Amygdala (tissue), 56 donors: ENCODE measurements around the gene TALDO1.

Experiments used
- DNase-seq, 56 donors: peaks; one replicate each; lab custom pipeline; 2025; lab: John Stamatoyannopoulos, UW

Gene TALDO1

DNA sequence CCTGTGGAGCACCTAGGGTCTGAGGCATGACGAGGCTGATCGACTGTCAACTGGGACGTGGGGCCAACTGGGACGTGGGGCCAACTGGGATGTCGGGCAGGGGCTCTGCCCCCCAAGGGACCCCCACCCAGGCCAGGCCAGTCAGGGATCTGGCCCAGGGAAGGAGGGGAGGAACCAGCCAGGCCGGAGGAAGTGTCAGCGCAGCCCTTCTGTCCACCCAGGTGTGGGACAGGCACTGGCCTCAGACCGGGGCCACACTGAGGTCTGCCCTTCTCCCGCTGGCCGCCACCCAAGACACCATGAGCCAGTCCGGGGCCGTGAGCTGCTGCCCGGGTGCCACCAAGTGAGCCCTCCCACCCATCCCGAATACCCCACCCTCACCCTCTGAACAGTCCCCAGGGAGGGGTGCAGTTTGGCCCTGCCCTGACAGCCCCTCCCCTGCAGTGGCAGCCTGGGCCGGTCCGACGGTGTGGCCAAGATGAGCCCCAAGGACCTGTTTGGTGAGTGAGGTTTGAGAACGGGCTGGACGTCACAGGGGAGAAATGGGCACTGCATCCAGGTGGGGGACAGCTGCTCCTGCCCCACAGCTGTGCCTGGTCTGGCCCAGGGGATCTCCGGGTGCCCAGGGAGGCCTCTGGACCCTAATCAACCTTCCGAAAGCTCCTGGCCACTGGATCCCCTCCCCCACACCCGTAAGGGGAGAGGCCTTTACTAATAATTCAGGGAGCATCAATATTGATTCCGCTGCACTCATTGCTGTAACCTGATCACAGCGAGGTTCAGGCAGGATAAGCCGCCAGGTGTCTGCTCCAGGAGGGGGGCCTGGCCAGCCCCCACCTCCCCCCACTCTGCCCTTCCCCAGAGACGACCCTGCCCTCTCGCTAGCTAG, 37.9 kb upstream of the TALDO1 start:
- DNase-seq, result no peak

GRCh38 chr11:714436-714835, 32.8 kb upstream of the TALDO1 start:
- no peak for DNase-seq

- DNase-seq, result no peak
These were observed 27.8 kb upstream of the TALDO1 start for GRCh38 chr11:719214-720016.

- DNase-seq, result no peak
These were observed 27.1 kb upstream of the TALDO1 start for GRCh38 chr11:720017-720641.

GRCh38 chr11:720642-721246, 26.5 kb upstream of the TALDO1 start:
- peak in 16 of 56 donors; percentile 15 to 74 (median 32) for DNase-seq

GRCh38 chr11:721247-721740, 26.0 kb upstream of the TALDO1 start:
- DNase-seq, result no peak

- no peak for DNase-seq
These were observed 25.4 kb upstream of the TALDO1 start for GRCh38 chr11:721741-722345.

- DNase-seq, result no peak
These were observed 24.9 kb upstream of the TALDO1 start for GRCh38 chr11:722346-722811.

- peak in 7 of 56 donors; percentile 19 to 63 (median 24) for DNase-seq
These were observed 24.0 kb upstream of the TALDO1 start for GRCh38 chr11:723120-723883.

DNA sequence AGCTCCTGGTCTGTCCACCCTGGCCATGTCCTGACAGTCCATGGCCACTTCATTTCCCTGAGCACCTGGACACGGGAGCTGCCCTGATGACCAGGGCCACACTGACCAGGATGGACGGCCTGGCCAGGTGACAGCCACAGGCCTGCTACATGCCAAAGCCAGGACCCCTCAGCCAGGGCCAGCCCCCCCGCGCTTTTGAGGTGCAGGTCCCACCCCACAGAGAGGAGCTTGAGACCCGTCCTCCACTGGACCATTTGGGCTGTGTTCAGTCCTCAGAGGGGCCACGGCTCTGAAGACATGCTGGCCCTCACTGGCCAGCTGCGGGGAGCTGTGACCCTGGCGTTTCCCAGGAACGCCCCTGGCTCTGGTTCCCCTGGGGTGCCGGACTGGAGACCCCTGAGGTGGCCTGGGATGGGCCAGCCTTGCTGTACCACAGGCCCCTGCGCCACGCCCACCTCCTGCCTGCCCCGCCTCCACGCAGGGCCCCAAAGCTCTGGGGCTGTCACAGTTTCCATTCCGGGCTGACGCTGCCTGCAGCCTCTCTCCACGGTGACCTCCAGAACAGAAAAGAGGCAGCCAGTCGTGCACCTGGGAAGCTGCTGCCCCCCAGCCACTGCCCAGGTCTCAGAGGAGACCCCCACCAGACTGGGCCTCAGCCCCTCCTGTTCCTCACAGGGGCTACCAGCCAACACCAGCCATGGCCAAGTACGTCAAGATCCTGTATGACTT, 23.1 kb upstream of the TALDO1 start:
- DNase-seq, result no peak

DNA sequence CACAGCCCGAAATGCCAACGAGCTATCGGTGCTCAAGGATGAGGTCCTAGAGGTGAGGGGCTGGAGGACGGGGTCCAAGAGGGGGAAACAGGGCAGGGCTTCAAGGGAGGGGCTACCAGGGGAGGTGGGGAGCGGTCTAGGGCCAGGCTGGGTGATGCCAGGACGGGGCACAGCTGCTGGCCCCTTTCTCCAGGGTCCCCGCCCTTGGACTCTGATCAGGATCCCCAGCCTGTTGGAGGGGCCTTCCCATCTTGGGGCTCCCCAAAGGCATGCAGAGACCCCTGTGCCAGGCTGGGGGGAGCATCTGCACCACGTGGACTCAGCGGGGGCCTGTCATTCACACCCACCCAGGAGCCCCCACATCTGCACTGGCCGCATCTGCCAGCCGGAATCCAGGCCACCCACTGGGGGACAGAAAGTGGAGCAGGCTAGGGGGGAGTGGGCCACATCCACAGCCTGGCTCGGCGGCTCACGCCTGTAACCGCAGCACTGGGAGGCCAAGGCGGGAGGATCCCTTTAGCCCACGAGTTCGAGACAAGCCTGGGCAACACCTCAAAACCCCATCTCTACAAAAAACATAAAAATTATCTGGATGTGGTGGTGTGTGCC, 22.4 kb upstream of the TALDO1 start:
- no peak for DNase-seq

- DNase-seq, result no peak
These were observed 21.6 kb upstream of the TALDO1 start for GRCh38 chr11:725624-726202.

DNA sequence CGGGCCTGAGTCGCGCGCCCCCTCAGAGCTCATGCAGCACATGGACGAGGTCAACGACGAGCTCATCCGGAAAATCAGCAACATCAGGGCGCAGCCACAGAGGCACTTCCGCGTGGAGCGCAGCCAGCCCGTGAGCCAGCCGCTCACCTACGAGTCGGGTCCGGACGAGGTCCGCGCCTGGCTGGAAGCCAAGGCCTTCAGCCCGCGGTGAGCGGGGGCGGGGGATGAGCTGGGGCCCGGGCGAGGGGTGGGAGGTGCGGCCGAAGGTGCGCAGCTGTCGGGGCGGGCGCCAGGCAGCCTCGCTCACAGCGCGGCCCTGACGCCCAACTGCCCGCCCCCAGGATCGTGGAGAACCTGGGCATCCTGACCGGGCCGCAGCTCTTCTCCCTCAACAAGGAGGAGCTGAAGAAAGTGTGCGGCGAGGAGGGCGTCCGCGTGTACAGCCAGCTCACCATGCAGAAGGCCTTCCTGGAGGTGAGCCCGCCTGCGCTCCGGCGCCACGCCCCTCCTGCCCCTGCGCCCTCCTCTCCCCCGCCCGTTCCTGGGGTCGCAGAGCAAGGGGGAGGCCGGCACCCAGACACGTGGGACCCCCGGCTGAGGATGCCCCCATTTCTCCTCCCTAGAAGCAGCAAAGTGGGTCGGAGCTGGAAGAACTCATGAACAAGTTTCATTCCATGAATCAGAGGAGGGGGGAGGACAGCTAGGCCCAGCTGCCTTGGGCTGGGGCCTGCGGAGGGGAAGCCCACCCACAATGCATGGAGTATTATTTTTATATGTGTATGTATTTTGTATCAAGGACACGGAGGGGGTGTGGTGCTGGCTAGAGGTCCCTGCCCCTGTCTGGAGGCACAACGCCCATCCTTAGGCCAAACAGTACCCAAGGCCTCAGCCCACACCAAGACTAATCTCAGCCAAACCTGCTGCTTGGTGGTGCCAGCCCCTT, 20.7 kb upstream of the TALDO1 start:
- peak in 1 of 56 donors; percentile 49 for DNase-seq

DNA sequence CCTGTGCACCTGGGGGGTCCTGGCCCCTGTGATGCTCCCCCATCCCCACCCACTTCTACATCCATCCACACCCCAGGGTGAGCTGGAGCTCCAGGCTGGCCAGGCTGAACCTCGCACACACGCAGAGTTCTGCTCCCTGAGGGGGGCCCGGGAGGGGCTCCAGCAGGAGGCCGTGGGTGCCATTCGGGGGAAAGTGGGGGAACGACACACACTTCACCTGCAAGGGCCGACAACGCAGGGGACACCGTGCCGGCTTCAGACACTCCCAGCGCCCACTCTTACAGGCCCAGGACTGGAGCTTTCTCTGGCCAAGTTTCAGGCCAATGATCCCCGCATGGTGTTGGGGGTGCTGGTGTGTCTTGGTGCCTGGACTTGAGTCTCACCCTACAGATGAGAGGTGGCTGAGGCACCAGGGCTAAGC, 20.0 kb upstream of the TALDO1 start:
- no peak for DNase-seq

DNA sequence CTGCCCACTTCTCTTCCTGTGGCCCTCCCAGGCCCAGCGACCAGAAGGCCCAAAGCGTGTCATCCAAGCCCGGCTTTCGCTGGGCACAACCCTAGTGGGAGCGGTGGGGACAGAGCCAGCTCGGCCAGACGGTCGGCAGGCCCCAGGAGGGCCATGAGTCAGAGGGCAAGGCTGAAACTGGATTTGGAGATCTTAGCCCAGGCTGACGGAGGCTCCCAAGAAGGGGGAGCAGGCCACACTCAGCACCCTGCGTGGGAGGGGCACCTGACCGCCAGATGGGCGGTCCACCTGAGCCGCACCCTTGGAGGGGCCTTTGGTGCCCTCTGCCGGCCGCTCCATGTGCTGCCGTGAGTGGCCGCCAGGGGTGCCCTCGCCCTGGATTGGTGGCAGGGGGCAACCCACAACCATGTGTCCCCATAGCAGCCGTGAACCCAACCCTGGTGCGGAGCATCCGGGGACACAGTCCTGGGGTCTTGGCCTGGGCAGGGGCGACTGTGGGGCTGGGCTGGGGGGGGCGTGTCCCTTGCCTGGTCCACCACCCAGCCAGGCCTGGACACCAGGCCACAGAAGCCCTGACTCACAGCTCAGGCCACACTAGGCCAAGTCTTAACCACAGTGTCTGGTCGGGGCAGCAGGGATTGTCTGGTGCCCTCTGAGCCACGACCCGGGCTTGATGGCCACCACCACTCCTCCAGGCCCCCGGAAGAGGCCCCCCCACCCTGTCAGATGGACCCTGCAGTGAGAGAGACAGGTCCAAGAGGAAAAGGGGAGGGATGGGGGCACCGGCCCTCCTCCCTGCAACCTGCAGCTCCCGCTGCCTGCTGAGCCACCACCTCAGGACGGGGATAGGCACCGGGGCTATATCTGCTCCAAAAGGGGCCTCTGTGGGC, 19.2 kb upstream of the TALDO1 start:
- DNase-seq, result peak in 43 of 56 donors; percentile 35 to 83 (median 61)
